Activated CD4-positive, alpha-beta T cell treated with anti-CD3 and anti-CD28 coated beads, Interleukin-2, amount 50 U/mL, for 4 hours (primary cell): ENCODE results near the gene PHACTR1.
A peak's percentile ranks its signal among the peaks of the same experiment; 100 is the strongest.

Experiments
- DNase-seq, 2 experiments: peaks; one replicate each; pipeline ENCODE4 v3.0.0-alpha.2; 2020

PHACTR1 gene

GRCh38 chr6:13332349-13332706, 615.8 kb downstream of the PHACTR1 start:
- DNase-seq: no peak

GRCh38 chr6:13334953-13335352, 618.4 kb downstream of the PHACTR1 start:
- DNase-seq: no peak

DNA sequence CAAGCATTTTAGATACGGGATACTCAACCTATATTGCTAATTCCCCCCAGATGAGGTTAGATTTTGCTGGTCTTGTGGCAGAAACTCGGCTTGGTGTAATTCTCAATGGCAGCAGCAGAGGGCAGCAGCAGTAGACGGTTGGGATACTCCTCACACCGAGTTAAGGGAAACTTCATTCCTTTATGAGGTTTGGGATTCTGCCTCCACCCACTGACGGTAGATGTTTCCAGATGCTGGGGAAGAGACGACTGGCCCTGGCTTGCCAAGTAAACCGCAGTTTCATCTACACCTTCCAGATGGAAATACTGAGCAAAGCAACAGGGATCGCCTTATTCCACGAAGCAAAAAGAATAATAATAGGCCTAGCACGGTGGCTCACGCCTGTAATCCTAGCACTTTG, 620.0 kb downstream of the PHACTR1 start:
- peak; percentile 76 to 84 for DNase-seq

- no peak for DNase-seq
These were observed 621.5 kb downstream of the PHACTR1 start for GRCh38 chr6:13338038-13338437.
